Retina (tissue), 1 donor: ENCODE results near the gene PHC3.
"Not testable (repeated sequence)": the region's sequence is repeated elsewhere in the genome, so short reads cannot be mapped to it uniquely, and the experiment has no call there.

Source experiments
- DNase-seq: peaks from one replicate; pipeline ENCODE4 v3.0.0-alpha.2; 2016

The PHC3 gene, protein sequence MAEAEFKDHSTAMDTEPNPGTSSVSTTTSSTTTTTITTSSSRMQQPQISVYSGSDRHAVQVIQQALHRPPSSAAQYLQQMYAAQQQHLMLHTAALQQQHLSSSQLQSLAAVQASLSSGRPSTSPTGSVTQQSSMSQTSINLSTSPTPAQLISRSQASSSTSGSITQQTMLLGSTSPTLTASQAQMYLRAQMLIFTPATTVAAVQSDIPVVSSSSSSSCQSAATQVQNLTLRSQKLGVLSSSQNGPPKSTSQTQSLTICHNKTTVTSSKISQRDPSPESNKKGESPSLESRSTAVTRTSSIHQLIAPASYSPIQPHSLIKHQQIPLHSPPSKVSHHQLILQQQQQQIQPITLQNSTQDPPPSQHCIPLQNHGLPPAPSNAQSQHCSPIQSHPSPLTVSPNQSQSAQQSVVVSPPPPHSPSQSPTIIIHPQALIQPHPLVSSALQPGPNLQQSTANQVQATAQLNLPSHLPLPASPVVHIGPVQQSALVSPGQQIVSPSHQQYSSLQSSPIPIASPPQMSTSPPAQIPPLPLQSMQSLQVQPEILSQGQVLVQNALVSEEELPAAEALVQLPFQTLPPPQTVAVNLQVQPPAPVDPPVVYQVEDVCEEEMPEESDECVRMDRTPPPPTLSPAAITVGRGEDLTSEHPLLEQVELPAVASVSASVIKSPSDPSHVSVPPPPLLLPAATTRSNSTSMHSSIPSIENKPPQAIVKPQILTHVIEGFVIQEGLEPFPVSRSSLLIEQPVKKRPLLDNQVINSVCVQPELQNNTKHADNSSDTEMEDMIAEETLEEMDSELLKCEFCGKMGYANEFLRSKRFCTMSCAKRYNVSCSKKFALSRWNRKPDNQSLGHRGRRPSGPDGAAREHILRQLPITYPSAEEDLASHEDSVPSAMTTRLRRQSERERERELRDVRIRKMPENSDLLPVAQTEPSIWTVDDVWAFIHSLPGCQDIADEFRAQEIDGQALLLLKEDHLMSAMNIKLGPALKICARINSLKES

GRCh38 chr3:170180908-170181885 is at the start of gene PHC3:
Gene PHC3, minus strand, starts transcription at chr3:170181733. Its CDS starts 18 bp downstream, at chr3:170181715.
- DNase-seq: peak; percentile 96

DNA sequence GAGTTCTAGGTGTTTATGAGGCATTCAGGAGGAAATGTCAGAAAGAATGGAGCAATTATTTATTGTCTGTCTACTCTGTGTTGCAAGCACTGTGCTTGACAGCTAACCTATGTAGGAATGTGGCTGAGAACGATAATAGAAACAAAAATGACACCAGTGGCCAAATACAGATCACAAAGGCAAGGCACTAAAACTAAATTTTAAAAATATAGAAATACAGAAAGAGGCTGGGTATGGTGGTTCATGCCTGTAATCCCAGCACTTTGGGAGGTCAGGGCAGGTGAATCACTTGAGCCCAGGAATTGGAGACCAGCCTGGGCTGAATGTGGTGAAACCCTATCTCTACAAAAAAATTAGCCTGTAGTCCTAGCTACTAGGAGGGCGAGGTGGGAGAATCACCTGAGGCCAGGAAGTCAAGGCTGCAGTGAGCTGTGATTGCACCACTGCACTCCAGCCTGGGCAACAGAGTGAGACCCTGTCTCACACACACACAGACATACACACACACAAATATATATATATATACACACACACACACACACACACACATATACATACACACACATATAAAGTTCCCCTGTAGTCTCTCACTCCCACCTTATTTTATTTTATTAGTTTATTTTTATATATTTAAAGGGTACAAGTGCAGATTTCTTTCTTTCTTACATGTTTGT is 46.7 kb upstream of the PHC3 start:
- no peak for DNase-seq

GRCh38 chr3:170226426-170226960 is 45.0 kb upstream of the PHC3 start:
- no peak for DNase-seq

DNA sequence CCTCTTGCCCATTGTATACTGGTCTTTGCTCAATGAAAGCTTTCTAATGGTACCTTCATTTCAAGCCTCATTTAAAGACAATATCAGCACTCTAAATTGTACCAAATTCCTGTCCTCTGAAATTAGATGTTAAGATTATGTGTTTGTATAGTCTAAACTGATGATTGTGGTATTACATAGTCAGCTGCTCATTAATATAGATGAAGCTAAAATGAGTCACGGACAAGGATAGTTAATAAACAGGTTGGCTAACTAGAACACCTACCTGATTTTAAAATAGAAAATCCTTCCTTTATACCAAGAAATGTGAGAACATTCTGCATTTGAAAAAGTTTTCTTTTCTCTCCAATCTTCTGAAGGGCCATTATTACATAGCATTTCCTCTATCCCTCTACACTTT is 43.6 kb upstream of the PHC3 start:
- DNase-seq: no peak

DNA sequence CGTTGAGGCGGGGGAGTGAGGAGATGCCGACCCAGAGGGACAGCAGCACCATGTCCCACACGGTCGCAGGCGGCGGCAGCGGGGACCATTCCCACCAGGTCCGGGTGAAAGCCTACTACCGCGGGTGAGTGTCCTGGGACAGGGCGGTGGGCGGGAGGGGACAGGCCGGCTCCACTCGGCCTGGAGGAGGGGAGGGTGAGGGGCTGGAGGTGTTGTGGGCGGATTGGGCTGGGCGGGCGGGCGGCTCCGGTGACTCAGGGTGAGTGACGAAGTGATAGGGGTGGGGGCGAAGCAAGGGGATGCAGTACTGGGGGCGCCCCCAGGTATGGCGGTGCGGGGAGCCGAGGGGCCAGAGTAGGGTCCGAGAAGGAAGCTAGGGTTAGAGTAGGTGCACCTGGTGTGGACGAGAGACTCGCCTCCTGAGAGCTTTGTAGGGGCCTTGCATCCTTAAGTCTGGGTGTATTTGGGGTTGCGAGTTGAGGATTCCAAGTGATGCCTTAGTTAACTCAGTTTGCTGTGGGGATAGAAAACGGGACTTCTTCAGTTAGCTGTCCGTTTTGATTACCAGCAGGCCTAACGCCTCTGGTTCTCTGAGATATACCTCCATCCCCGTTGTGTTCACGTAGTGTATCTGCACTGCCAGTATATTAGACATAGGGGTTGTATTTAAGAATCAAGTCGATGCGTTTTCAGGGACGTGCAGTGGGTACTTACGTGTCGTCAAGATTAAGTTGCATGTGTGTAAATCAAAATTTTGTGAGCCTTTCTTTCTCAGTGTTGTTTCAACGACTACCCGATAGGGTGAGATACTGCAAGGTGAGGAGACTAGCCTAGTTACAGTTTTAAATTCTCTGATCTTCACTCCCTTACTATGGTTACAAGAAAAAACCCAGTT is 41.4 kb upstream of the PHC3 start:
- peak; percentile 52 for DNase-seq

DNA sequence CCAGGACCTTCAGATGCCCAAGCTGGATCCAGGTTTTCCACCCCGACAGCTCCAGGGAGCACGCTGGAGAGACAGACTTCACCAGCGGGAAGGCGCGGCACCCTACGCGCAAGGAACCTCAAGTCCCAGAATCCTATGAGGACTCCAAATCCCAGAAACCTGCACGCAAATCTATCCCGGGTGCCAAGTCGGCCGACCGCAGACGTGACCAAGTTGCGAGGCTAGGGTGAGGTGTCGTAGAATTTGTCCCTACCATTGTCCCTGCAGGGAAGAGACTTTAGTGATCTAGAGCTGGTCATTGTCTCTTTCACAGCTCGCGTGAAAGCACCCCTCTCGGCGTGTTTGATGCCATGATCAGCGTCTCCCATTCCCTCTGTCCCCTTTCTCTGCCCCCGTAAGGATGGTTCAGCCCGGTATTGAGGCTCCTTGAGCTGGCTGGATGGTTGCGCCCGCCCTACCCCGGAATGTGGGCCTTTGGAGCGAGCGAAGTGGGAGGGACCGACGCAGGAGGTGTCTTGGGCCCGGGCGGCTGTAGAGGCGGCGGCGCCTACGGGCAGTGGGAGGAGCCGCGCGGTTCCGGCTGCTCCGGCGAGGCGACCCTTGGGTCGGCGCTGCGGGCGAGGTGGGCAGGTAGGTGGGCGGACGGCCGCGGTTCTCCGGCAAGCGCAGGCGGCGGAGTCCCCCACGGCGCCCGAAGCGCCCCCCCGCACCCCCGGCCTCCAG is 40.6 kb upstream of the PHC3 start, which contains the start of gene PRKCI:
PRKCI (plus strand) TSS at position 501 of the 723 bp plus-strand sequence. CDS start 246 bp downstream, outside the sequence.
- peak; percentile 99 for DNase-seq

DNA sequence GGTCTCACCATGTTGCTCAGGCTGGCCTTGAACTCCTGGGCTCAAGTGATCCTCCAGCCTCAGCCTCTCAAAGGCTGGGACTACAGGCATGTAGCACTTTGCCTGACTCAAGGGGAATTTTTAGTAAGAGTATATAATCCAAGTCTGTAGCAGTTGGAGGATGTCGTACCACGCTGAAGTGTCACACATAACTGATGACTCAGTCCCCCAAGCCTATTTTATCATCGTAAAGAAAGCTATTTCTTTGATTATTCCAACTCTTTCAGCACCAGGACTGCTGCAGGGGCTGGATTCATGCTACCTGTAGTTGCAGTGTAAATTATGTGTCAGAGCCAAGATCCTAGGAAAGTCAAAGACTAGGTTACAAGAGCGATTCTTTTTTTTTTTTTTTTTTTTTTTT is 39.3 kb upstream of the PHC3 start:
- DNase-seq: no peak

- DNase-seq: no peak
Observed at GRCh38 chr3:170219850-170220249, 38.3 kb upstream of the PHC3 start.

- DNase-seq: no peak
Observed at GRCh38 chr3:170211668-170212067, 30.1 kb upstream of the PHC3 start.

- DNase-seq: no peak
Observed at GRCh38 chr3:170207717-170208116, 26.2 kb upstream of the PHC3 start.

GRCh38 chr3:170206164-170206762 is 24.7 kb upstream of the PHC3 start:
- DNase-seq: not testable (repeated sequence)

DNA sequence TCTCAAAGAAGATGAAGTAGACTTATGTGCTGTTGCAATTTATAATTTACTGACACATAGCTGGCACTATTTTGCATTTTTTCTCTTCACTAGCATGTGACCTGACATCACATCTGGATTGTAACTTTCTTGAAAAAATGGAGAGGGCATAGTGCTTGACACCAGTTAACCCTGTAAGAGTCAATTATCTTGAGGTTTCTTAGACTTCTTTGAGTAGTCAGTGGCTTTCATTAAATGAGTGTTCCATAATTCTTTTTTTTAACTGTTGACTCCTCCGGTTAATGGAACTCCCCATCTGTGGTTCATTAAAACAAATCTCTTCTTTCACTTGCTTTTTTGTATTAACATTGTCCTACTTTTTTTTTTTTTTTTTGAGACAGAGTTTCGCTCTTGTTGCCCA is 23.8 kb upstream of the PHC3 start:
- DNase-seq: no peak

DNA sequence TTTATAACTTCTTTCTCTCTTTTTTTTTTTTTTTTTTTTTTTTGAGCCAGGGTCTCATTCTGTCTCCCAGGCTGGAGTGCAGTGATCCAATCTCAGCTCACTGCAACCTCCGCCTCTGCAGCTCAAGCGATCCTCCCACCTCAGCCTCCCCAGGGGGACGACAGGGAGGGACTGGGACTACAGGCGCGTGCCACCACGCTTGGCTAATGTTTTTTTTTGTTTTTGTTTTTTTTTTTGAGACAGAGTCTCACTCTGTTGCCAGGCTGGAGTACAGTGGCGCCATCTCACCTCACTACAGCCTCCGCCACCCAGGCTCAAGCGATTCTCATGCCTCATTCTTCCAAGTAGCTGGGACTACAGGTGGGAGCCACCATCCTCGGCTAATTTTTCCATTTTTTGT is 23.0 kb upstream of the PHC3 start:
- no peak for DNase-seq

DNA sequence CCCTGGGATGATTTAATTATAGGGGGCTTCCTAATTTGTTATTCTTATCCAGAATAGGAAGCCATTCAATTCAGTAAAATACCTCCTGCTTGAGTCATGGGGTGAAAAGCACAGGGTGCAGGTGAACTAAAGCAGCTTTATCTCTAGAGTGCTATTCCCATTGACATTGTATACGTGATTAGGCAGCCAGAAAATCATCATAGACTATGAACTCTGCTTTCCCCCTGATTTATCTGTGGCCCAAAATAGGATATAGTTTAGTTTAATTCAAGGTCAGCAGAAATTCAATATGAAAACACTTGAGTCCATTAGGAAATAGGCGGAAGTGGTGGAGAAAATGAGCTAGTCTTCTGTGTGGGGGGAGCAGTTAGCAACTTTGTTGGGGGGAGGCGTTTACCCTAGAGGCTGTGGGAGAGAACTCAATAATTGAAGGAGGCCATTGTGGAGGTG is 22.5 kb upstream of the PHC3 start:
- DNase-seq: no peak

GRCh38 chr3:170203457-170203856 is 21.9 kb upstream of the PHC3 start:
- DNase-seq: no peak

DNA sequence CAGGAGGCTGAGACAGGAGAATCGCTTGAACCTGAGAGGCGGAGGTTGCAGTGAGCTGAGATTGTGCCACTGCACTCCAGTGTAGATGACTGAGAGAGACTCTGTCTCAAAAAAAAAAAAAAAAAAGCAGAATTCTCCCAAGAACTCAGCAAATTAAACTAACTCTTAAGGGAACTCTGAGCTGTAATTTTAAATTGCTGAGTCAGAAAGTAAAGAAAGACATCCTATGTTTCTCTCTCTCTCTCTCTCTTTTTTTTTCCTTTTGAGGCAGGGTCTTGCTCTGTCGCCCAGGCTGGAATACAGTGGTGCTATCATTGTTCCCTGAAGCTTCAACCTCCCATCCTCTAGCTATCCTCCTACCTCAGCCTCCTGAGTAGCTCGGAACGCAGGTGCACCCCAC is 20.0 kb upstream of the PHC3 start:
- no peak for DNase-seq

DNA sequence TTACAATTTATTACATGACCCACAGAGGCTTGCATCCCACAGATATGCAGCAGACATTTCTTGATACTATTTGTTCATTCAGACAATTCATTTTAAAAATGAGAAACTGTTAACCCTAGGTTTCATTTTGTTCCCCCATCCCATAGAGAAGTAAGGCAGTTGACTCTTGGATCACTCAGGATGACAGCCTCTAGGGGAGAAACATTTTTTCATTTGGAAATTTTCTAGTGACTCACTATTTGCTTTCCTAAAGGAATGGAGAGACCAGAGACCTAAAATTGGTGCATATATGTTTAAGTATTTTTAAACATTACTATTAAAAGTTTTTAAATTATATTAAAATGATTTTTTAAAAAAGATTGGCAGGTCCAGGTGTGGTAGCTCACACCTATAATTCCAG is 19.5 kb upstream of the PHC3 start:
- no peak for DNase-seq

GRCh38 chr3:170196833-170197232 is 15.3 kb upstream of the PHC3 start:
- no peak for DNase-seq

GRCh38 chr3:170195759-170196158 is 14.2 kb upstream of the PHC3 start:
- DNase-seq: not testable (repeated sequence)
